HCT116 (cell line): Measurements from ENCODE around the gene PSMB4. TPM values are rescaled to one million over a fixed set of nuclear protein-coding genes. Genes with fewer than 3 reads are reported as not detected.
A peak's percentile ranks its signal among the peaks of the same experiment; 100 is the strongest.

Experiments used
- ATAC-seq: fragments of 200-7000 bp; cut with Tn5 transposase; 2 replicates; pipeline ENCODE4 v1.9.1; 2020; ENCODE audit warnings: mild to moderate bottlenecking, moderate library complexity
- BruUV-seq: library from RNA; stranded (reverse); fragments of 400-500 nt; replicated peaks from 2 replicates; lab custom pipeline; 2021; lab: Mats Ljungman, UMichigan
- CTCF ChIA-PET: fragments of 300-600 bp; sonication (Branson Sonifier 250); formaldehyde crosslinking; loops from one replicate; lab custom pipeline; 2021; ENCODE audit warnings: antibody characterized with exemption; lab: Charles Lee
- POLR2A ChIA-PET: fragments of 300-600, 350-600 bp; sonication (Branson Sonifier 250); formaldehyde crosslinking; loops from one replicate; lab custom pipeline; 2021; ENCODE audit warnings: antibody characterized with exemption; lab: Charles Lee
- RAD21 ChIA-PET, 2 experiments: fragments of 300-600 bp; sonication (Branson Sonifier 250); formaldehyde crosslinking; loops; one replicate each; lab custom pipeline; 2023; ENCODE audit warnings: low total read pairs in 2 of 2; ENCODE audit not compliant: uncharacterized antibody in 2 of 2, unreplicated experiment in 2 of 2, low non-redundant PET in 1 of 2; lab: Charles Lee
- DNase-seq: peaks from one replicate; pipeline ENCODE4 v3.0.0-alpha.2; 2010; ENCODE audit warnings: low read depth, low spot score
- H2AFZ ChIP-seq: fragments of 200-600 bp; shearing (Covaris generic), sonication (generic); 2 replicates; pipeline ENCODE4 v1.6.1; 2017; ENCODE audit warnings: low read depth, mixed run types, mixed read lengths, antibody characterized with exemption, low read length; ENCODE audit not compliant: poor library complexity, severe bottlenecking
- H3K27ac ChIP-seq: 2 replicates; pipeline ENCODE4 v1.5.1; 2012; ENCODE audit warnings: low read depth, low read length
- H3K27me3 ChIP-seq: fragments of 200-600 bp; sonication (generic); 2 replicates; pipeline ENCODE4 v1.6.1; 2016; ENCODE audit warnings: mixed run types, low read length, mixed read lengths; ENCODE audit not compliant: insufficient read depth
- H3K36me3 ChIP-seq, 2 experiments: fragments of 200-500 bp in 1 of 2; fragments of 200-600 bp in 1 of 2; sonication (Bioruptor generic) in 1 of 2; sonication (generic) in 1 of 2; 2 replicates each; pipeline versions ENCODE4 v1.5.1 to v1.6.1; 2014 to 2016; ENCODE audit warnings: low read length in 2 of 2, inconsistent platforms in 1 of 2, mixed read lengths in 1 of 2, mixed run types in 1 of 2; ENCODE audit not compliant: insufficient read depth in 2 of 2, control insufficient read depth in 1 of 2
- H3K4me1 ChIP-seq, 2 experiments: fragments of 200-600 bp in 1 of 2; sonication (generic) in 1 of 2; 2 replicates each; pipeline versions ENCODE4 v1.5.1 to v1.6.1; 2012 to 2017; ENCODE audit warnings: low read length in 2 of 2, inconsistent platforms in 1 of 2, mild to moderate bottlenecking in 1 of 2, mixed read lengths in 1 of 2, mixed run types in 1 of 2, moderate library complexity in 1 of 2; ENCODE audit not compliant: insufficient read depth in 2 of 2, control insufficient read depth in 1 of 2
- H3K4me2 ChIP-seq: fragments of 200-600 bp; sonication (generic); 2 replicates; pipeline ENCODE4 v1.6.1; 2017; ENCODE audit warnings: mixed run types, low read length, mixed read lengths
- H3K4me3 ChIP-seq, 2 experiments: fragments of 200-600 bp in 1 of 2; sonication (generic) in 1 of 2; replicated peaks in 1 of 2; 2 replicates each; pipeline ENCODE4 v1.5.1; 2011 to 2016; ENCODE audit warnings: low read length in 2 of 2, control low read depth in 1 of 2, low read depth in 1 of 2, mild to moderate bottlenecking in 1 of 2, mixed read lengths in 1 of 2, mixed run types in 1 of 2
- H3K79me2 ChIP-seq: fragments of 200-600 bp; sonication (generic); 2 replicates; pipeline ENCODE4 v1.6.1; 2017; ENCODE audit warnings: mild to moderate bottlenecking, mixed run types, low read length, moderate library complexity, mixed read lengths; ENCODE audit not compliant: insufficient read depth
- H3K9ac ChIP-seq: fragments of 200-600 bp; sonication (generic); 2 replicates; pipeline ENCODE4 v1.6.1; 2016; ENCODE audit warnings: low read length, mixed read lengths
- H3K9me2 ChIP-seq: fragments of 200-600 bp; sonication (generic), shearing (Covaris generic); 2 replicates; pipeline ENCODE4 v1.6.1; 2017; ENCODE audit warnings: mixed run types, mild to moderate bottlenecking, moderate library complexity; ENCODE audit not compliant: insufficient read depth
- H3K9me3 ChIP-seq, 2 experiments: fragments of 200-500 bp in 1 of 2; fragments of 200-600 bp in 1 of 2; sonication (Bioruptor generic) in 1 of 2; sonication (generic) in 1 of 2; 2 replicates each; pipeline ENCODE4 v1.6.1; 2014 to 2017; ENCODE audit warnings: low read length in 2 of 2, mixed read lengths in 2 of 2, inconsistent platforms in 1 of 2, low read depth in 1 of 2, mild to moderate bottlenecking in 1 of 2, mixed run types in 1 of 2, moderate library complexity in 1 of 2; ENCODE audit not compliant: control insufficient read depth in 1 of 2, insufficient read depth in 1 of 2
- H4K20me1 ChIP-seq: fragments of 200-600 bp; sonication (generic), shearing (Covaris generic); 2 replicates; pipeline ENCODE4 v1.6.1; 2017; ENCODE audit warnings: mixed run types, mild to moderate bottlenecking, moderate library complexity; ENCODE audit not compliant: insufficient read depth
- CBX3 ChIP-seq: IDR thresholded peaks from 2 replicates; pipeline ENCODE4 v1.6.1; 2012; ENCODE audit warnings: low read depth
- CEBPB ChIP-seq: IDR thresholded peaks from 2 replicates; pipeline ENCODE4 v1.6.1; 2012; ENCODE audit warnings: low read depth
- ELF1 ChIP-seq: IDR thresholded peaks from 2 replicates; pipeline ENCODE4 v1.6.1; 2012; ENCODE audit warnings: low read depth, borderline replicate concordance
- JUND ChIP-seq: IDR thresholded peaks from 2 replicates; pipeline ENCODE4 v1.6.1; 2012
- MAX ChIP-seq: IDR thresholded peaks from 2 replicates; pipeline ENCODE4 v1.6.1; 2012
- POLR2A ChIP-seq: IDR thresholded peaks from 2 replicates; pipeline ENCODE4 v1.7.0; 2011; ENCODE audit warnings: borderline replicate concordance; ENCODE audit not compliant: insufficient read depth, insufficient read length; ENCODE audit errors: extremely low read depth
- POLR2AphosphoS5 ChIP-seq: IDR thresholded peaks from 2 replicates; pipeline ENCODE4 v1.6.1; 2011; ENCODE audit warnings: mild to moderate bottlenecking, low read depth, low read length, moderate library complexity
- REST ChIP-seq: IDR thresholded peaks from 2 replicates; pipeline ENCODE4 v1.6.1; 2012; ENCODE audit warnings: low read depth
- SIN3A ChIP-seq: IDR thresholded peaks from 2 replicates; pipeline ENCODE4 v1.6.1; 2012; ENCODE audit warnings: low read depth
- SP1 ChIP-seq: IDR thresholded peaks from 2 replicates; pipeline ENCODE4 v1.6.1; 2012; ENCODE audit warnings: low read depth
- SRF ChIP-seq: IDR thresholded peaks from 2 replicates; pipeline ENCODE4 v1.6.1; 2012; ENCODE audit warnings: low read depth
- TCF7L2 ChIP-seq: IDR thresholded peaks from 2 replicates; pipeline ENCODE4 v1.7.0; 2011; ENCODE audit warnings: borderline replicate concordance, inconsistent platforms; ENCODE audit not compliant: insufficient read depth, insufficient read length; ENCODE audit errors: extremely low read depth
- YY1 ChIP-seq: IDR thresholded peaks from 2 replicates; pipeline ENCODE4 v1.6.1; 2011; ENCODE audit warnings: low read length, low read depth, moderate library complexity, mild to moderate bottlenecking; ENCODE audit not compliant: insufficient replicate concordance; ENCODE audit errors: extremely low read depth
- ZFX ChIP-seq: fragments of 450-650 bp; IDR thresholded peaks from 2 replicates; pipeline ENCODE4 v1.6.1; 2017
- intact Hi-C: fragments of 100-400 bp; cut with micrococcal nuclease; formaldehyde crosslinking; loops from 2 replicates; pipeline ENCODE4 v1.10.0; 2022
- total RNA-seq: library from RNA; stranded (reverse); gene quantifications from one replicate; pipeline ENCODE4 v1.2.1, GENCODE V29; 2021; ENCODE audit not compliant: unreplicated experiment
- TF ChIP-seq, protein P1 (sequence below): IDR thresholded peaks from 2 replicates; pipeline ENCODE4 v1.6.1; 2012

PSMB4 gene
- total RNA-seq, 1 experiment from 2014 or later: 341 TPM

DNA sequence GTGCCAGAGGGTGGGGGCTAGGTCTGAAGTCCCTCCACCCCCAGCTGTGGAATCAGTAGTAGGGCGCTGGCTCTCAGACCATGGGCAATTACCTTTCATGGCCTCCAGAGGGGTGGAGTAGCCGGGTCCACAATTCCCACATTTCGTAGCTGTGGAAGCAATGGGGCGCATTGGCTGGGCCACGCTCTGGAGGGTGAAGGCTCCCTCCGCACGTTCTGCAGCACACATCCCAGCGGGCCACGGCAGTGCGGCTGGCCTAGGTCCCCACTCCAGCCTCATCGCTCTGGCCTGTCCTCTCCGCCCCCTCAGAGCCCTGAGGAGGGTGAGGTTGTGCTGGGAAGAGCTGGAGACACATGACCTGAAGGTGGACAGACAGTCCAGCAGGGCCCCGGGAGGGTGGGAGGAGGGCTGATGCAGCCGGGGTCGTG, 29.7 kb upstream of the PSMB4 start:
- TF ChIP-seq SRF: no peak
- TF ChIP-seq, protein P1, sequence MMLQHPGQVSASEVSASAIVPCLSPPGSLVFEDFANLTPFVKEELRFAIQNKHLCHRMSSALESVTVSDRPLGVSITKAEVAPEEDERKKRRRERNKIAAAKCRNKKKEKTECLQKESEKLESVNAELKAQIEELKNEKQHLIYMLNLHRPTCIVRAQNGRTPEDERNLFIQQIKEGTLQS: no peak
- no peak for TF ChIP-seq ELF1
- no peak for TF ChIP-seq CBX3
- no peak for TF ChIP-seq POLR2AphosphoS5
- no peak for TF ChIP-seq SP1
- no peak for TF ChIP-seq MAX
- TF ChIP-seq YY1: no peak
- TF ChIP-seq, all 23 proteins: peak for 0
- Histone ChIP-seq H2AFZ (no peak overlapping the region), H3K27ac (no peak overlapping the region), H3K4me3 (no peak overlapping the region), H4K20me1 (no peaks in the 10 kb centered on the region), H3K4me1 (peaks cover 0 to 2% of the 10 kb centered on the region in 2 experiments; a peak in 1 of 4 replicates), H3K27me3 (no peaks in the 10 kb centered on the region), H3K9me3 (no peaks in the 10 kb centered on the region), H3K4me2 (no peak overlapping the region), H3K9me2 (no peaks in the 10 kb centered on the region), H3K79me2 (no peaks in the 10 kb centered on the region), H3K36me3 (no peaks in the 10 kb centered on the region), H3K9ac (no peak overlapping the region)
- RAD21 ChIA-PET: no interaction called here
- DNase-seq (no peak), ATAC-seq (peak; percentile 52)
- CTCF ChIA-PET: no interaction called here
- intact Hi-C loops: no loop called here
- BruUV-seq: no TSS peak
- POLR2A ChIA-PET: no interaction called here

- Histone ChIP-seq H3K9ac (no peak overlapping the region), H3K27me3 (no peaks in the 10 kb centered on the region), H4K20me1 (no peaks in the 10 kb centered on the region), H3K4me1 (peaks cover 0 to 2% of the 10 kb centered on the region in 2 experiments; a peak in 1 of 4 replicates), H2AFZ (no peak overlapping the region), H3K4me3 (no peak overlapping the region), H3K9me2 (no peaks in the 10 kb centered on the region), H3K79me2 (no peaks in the 10 kb centered on the region), H3K4me2 (no peak overlapping the region), H3K27ac (no peak overlapping the region), H3K36me3 (no peaks in the 10 kb centered on the region), H3K9me3 (no peaks in the 10 kb centered on the region)
- CTCF ChIA-PET: no interaction called here
- TF ChIP-seq SIN3A: no peak
- TF ChIP-seq JUND: no peak
- TF ChIP-seq SRF: no peak
- TF ChIP-seq, protein P1: no peak
- TF ChIP-seq SP1: no peak
- TF ChIP-seq CEBPB: no peak
- TF ChIP-seq POLR2AphosphoS5: no peak
- no peak for TF ChIP-seq TCF7L2
- TF ChIP-seq REST: no peak
- no peak for TF ChIP-seq POLR2A
- no peak for TF ChIP-seq CBX3
- no peak for TF ChIP-seq ZFX
- TF ChIP-seq ELF1: no peak
- POLR2A ChIA-PET: no interaction called here
- no peak for ATAC-seq
- RAD21 ChIA-PET: no interaction called here
- no TSS peak for BruUV-seq
- no peak for DNase-seq
- intact Hi-C loops: no loop called here
Observed at GRCh38 chr1:151370211-151370911, 29.0 kb upstream of the PSMB4 start.
